GM12878 (cell line): ENCODE results near the gene PRR5. TPM values are rescaled to one million over a fixed set of nuclear protein-coding genes. Genes with fewer than 3 reads are reported as not detected.

Experiments used
- ASH2L ChIP-seq: fragments of 300-600, 200-600 bp; sonication (generic); IDR thresholded peaks from 2 replicates; pipeline ENCODE4 v1.6.1; 2017; ENCODE audit warnings: low read depth, mild to moderate bottlenecking, borderline replicate concordance
- BACH1 ChIP-seq: fragments of 450-650 bp; IDR thresholded peaks from 2 replicates; pipeline ENCODE4 v1.6.1; 2017; ENCODE audit warnings: mild to moderate bottlenecking, borderline replicate concordance
- BCL11A ChIP-seq: IDR thresholded peaks from 2 replicates; pipeline ENCODE4 v1.6.1; 2011; ENCODE audit warnings: low read depth, low read length
- BHLHE40 ChIP-seq, 2 experiments: fragments of 450-650 bp in 1 of 2; IDR thresholded peaks; 2 replicates each; pipeline ENCODE4 v1.6.1; 2011 to 2017; ENCODE audit warnings: low read depth in 2 of 2, borderline replicate concordance in 1 of 2, improper control_type of control experiment in 1 of 2, low read length in 1 of 2, mild to moderate bottlenecking in 1 of 2
- ESRRA ChIP-seq: IDR thresholded peaks from 2 replicates; pipeline ENCODE4 v1.6.1; 2012; ENCODE audit warnings: mild to moderate bottlenecking, low read length, improper control_type of control experiment
- HDAC6 ChIP-seq: fragments of 200-600 bp; sonication (generic); IDR thresholded peaks from one replicate; pipeline ENCODE4 v1.8.0; 2017; ENCODE audit warnings: antibody characterized with exemption; ENCODE audit not compliant: unreplicated experiment
- MYB ChIP-seq: fragments of 150-350 bp; IDR thresholded peaks from 2 replicates; pipeline ENCODE4 v1.6.1; 2014; ENCODE audit warnings: mild to moderate bottlenecking, low read depth, low read length, borderline replicate concordance
- NBN ChIP-seq: fragments of 450-650 bp; IDR thresholded peaks from 2 replicates; pipeline ENCODE4 v1.6.1; 2016
- NFIC ChIP-seq: IDR thresholded peaks from 2 replicates; pipeline ENCODE4 v1.6.1; 2012; ENCODE audit warnings: low read depth, mild to moderate bottlenecking, inconsistent platforms, low read length, moderate library complexity
- PML ChIP-seq: IDR thresholded peaks from 2 replicates; pipeline ENCODE4 v1.6.1; 2012; ENCODE audit warnings: low read length, inconsistent platforms
- STAT3 ChIP-seq: IDR thresholded peaks from 2 replicates; pipeline ENCODE4 v1.6.1; 2011; ENCODE audit warnings: low read depth, low read length, improper control_type of control experiment
- TCF12 ChIP-seq: IDR thresholded peaks from 2 replicates; pipeline ENCODE4 v1.6.1; 2011; ENCODE audit warnings: low read depth, mild to moderate bottlenecking, low read length
- ZBED1 ChIP-seq: IDR thresholded peaks from 2 replicates; pipeline ENCODE4 v1.6.1; 2016; ENCODE audit warnings: borderline replicate concordance
- ZNF207 ChIP-seq: fragments of 450-650 bp; IDR thresholded peaks from 2 replicates; pipeline ENCODE4 v1.6.1; 2014; ENCODE audit warnings: antibody characterized with exemption, mild to moderate bottlenecking, borderline replicate concordance
- ZNF274 ChIP-seq: IDR thresholded peaks from one replicate; pipeline ENCODE4 v1.8.0; 2011; ENCODE audit not compliant: insufficient read length, insufficient read depth
- ZNF384 ChIP-seq: IDR thresholded peaks from 2 replicates; pipeline ENCODE4 v1.6.1; 2012; ENCODE audit warnings: low read depth, mild to moderate bottlenecking, low read length, improper control_type of control experiment, borderline replicate concordance
- polyA plus RNA-seq, 11 experiments: library from polyadenylated mRNA; depleted of rRNA in 4 of 11; unstranded in 6 of 11; stranded (reverse) in 5 of 11; fragments of >200 nt; fragmentation: Nextera tagmentation in 4 of 11; fragmentation: Illumina TruSeq in 1 of 11; extraction: Ambion mirVana in 4 of 11; extraction: Trizol in 1 of 11; gene quantifications; 1 replicate in 1 of 11; 2 replicates in 10 of 11; pipeline versions ENCODE4 v1.2.1 to v1.2.3, GENCODE V29; 2011 to 2016; ENCODE audit warnings: inconsistent platforms in 2 of 11, missing spikeins in 2 of 11, low read depth in 1 of 11
- total RNA-seq, 4 experiments: library from RNA; depleted of rRNA in 3 of 4; stranded (reverse); fragments of >200 nt in 3 of 4; fragmentation: Illumina TruSeq in 1 of 4; extraction: Trizol in 1 of 4; gene quantifications; 2 replicates each; pipeline versions ENCODE4 v1.2.1 to v1.2.3, GENCODE V29; 2013 to 2021
- TF ChIP-seq, protein P1 (sequence below): fragments of 450-650 bp; IDR thresholded peaks from 2 replicates; pipeline ENCODE4 v1.6.1; 2018; ENCODE audit warnings: borderline replicate concordance, mild to moderate bottlenecking; ENCODE audit not compliant: partially characterized antibody
- TF ChIP-seq, protein P2 (sequence below): fragments of 450-650 bp; IDR thresholded peaks from 2 replicates; pipeline ENCODE4 v1.6.1; 2017; ENCODE audit warnings: mild to moderate bottlenecking, low read depth, inconsistent platforms; ENCODE audit not compliant: poor library complexity, severe bottlenecking
- TF ChIP-seq, protein P3 (sequence below): fragments of 450-650 bp; IDR thresholded peaks from 2 replicates; pipeline ENCODE4 v1.6.1; 2017; ENCODE audit warnings: low read depth, mild to moderate bottlenecking, moderate library complexity
- TF ChIP-seq, protein P4 (sequence below): fragments of 450-650 bp; IDR thresholded peaks from 2 replicates; pipeline ENCODE4 v1.6.1; 2014; ENCODE audit warnings: mild to moderate bottlenecking

The PRR5 gene
- total and polyA plus RNA-seq, 10 of the 15 experiments (the other 5 are each of a cell fraction or from before 2014, with no cell fraction given): 0.03 to 9.4 (median 1.5) TPM

DNA sequence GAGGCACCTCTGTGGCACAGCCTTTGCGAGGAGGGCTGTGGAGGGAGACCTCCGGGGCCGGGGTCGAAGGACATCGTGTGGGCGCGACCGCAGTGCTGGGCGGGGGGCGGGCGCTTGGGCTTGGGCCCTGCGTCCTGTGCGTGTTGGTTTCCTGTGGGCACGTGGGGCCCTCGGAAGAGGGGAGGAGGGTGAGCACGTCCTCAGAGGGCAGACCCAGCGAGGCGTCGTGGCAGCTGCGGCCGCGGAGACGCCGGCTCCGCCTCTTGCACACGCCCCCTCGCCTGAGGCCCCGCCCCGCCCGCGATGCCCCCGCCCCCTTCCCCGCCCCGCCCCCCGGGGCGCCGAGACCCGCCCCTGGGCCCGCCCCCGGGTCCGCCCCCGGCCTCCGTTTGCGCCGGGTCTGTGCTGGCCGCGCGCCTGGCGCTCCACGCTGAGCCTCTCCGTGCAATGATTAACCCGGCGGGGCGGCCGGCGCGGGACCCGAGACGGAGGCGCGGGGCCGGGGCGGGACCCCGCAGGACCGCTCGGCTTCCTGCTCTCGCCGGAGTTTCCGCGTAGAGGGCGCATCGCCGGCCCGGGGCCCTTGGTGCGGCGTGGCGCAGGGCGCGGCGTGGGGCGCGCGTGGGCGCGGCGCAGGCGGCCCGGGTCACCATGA, at the start of gene PRR5 (continued):
- TF ChIP-seq, protein P1, sequence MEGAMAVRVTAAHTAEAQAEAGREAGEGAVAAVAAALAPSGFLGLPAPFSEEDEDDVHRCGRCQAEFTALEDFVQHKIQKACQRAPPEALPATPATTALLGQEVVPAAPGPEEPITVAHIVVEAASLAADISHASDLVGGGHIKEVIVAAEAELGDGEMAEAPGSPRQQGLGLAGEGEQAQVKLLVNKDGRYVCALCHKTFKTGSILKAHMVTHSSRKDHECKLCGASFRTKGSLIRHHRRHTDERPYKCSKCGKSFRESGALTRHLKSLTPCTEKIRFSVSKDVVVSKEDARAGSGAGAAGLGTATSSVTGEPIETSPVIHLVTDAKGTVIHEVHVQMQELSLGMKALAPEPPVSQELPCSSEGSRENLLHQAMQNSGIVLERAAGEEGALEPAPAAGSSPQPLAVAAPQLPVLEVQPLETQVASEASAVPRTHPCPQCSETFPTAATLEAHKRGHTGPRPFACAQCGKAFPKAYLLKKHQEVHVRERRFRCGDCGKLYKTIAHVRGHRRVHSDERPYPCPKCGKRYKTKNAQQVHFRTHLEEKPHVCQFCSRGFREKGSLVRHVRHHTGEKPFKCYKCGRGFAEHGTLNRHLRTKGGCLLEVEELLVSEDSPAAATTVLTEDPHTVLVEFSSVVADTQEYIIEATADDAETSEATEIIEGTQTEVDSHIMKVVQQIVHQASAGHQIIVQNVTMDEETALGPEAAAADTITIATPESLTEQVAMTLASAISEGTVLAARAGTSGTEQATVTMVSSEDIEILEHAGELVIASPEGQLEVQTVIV: no peak
- TF ChIP-seq STAT3 (no peak), BACH1 (peak; percentile 84), NBN (0 out of 2 replicates have a peak, but pooled peaks have one; percentile 46), ZNF384 (no peak), ZNF274 (no peak), ZNF207 (no peak), BHLHE40 (IDR thresholded peaks at IDR 0.05; ENCODE audit: borderline replicate concordance in 1 of 2, low read depth in 2 of 2, low read length in 1 of 2) (peak; percentile 80 to 94; a peak in 3 of 4 replicates), ESRRA (no peak), ASH2L (no peak), MYB (no peak), HDAC6 (peak; percentile 89), ZBED1 (no peak), TCF12 (no peak), NFIC (no peak), PML (no peak), BCL11A (no peak)
- TF ChIP-seq, protein P2, sequence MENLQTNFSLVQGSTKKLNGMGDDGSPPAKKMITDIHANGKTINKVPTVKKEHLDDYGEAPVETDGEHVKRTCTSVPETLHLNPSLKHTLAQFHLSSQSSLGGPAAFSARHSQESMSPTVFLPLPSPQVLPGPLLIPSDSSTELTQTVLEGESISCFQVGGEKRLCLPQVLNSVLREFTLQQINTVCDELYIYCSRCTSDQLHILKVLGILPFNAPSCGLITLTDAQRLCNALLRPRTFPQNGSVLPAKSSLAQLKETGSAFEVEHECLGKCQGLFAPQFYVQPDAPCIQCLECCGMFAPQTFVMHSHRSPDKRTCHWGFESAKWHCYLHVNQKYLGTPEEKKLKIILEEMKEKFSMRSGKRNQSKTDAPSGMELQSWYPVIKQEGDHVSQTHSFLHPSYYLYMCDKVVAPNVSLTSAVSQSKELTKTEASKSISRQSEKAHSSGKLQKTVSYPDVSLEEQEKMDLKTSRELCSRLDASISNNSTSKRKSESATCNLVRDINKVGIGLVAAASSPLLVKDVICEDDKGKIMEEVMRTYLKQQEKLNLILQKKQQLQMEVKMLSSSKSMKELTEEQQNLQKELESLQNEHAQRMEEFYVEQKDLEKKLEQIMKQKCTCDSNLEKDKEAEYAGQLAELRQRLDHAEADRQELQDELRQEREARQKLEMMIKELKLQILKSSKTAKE: no peak
- TF ChIP-seq, protein P3, sequence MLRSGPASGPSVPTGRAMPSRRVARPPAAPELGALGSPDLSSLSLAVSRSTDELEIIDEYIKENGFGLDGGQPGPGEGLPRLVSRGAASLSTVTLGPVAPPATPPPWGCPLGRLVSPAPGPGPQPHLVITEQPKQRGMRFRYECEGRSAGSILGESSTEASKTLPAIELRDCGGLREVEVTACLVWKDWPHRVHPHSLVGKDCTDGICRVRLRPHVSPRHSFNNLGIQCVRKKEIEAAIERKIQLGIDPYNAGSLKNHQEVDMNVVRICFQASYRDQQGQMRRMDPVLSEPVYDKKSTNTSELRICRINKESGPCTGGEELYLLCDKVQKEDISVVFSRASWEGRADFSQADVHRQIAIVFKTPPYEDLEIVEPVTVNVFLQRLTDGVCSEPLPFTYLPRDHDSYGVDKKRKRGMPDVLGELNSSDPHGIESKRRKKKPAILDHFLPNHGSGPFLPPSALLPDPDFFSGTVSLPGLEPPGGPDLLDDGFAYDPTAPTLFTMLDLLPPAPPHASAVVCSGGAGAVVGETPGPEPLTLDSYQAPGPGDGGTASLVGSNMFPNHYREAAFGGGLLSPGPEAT: no peak
- TF ChIP-seq, protein P4, sequence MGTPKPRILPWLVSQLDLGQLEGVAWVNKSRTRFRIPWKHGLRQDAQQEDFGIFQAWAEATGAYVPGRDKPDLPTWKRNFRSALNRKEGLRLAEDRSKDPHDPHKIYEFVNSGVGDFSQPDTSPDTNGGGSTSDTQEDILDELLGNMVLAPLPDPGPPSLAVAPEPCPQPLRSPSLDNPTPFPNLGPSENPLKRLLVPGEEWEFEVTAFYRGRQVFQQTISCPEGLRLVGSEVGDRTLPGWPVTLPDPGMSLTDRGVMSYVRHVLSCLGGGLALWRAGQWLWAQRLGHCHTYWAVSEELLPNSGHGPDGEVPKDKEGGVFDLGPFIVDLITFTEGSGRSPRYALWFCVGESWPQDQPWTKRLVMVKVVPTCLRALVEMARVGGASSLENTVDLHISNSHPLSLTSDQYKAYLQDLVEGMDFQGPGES: no peak
